HG03139 (cell line): ENCODE measurements around the gene ONECUT3.
"Not testable (repeated sequence)": the region's sequence is repeated elsewhere in the genome, so short reads cannot be mapped to it uniquely, and the experiment has no call there.

ENCODE experiments used
- ATAC-seq: cut with Tn5 transposase; IDR thresholded peaks from one replicate; pipeline ENCODE4 v1.9.1; 2021; ENCODE audit not compliant: unreplicated experiment

ONECUT3 gene

DNA sequence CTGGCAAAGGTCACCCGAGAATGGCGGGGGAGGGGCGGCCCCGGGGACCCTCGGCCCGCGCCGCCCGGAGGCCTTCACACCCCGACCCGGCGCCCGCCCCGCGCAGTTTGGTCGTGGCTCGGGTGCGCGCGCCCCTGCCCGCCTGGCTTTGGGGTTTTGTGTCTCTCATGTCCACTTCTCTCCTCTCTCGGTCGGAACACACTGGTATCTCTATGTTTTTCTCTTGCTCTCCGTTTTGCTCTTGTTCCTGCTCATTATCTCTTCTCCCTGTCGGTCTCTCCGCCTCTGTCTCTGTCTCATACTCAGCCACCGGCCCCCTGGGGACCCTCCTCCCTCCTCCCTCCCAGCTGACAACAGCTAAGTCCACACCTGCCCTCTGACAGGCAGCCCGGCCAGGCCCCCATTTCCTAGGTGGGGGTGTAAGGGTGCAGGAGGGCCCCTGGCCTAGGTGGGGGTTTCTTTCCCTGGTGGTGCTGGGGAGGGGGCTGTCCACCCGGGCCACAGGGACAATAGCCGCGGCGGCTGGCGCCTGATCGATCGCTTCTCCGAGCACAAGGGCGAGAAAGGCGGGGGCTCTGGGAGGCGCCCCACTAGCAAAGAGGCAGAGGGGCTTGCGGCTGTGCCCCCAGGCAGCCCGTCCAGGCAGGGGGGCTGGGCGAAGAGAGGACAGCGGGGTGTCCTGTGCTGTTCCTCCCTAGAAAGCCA, 2.3 kb downstream of the ONECUT3 start:
- ATAC-seq, result no peak

GRCh38 chr19:1756264-1756663, 3.0 kb downstream of the ONECUT3 start:
- ATAC-seq, result no peak

DNA sequence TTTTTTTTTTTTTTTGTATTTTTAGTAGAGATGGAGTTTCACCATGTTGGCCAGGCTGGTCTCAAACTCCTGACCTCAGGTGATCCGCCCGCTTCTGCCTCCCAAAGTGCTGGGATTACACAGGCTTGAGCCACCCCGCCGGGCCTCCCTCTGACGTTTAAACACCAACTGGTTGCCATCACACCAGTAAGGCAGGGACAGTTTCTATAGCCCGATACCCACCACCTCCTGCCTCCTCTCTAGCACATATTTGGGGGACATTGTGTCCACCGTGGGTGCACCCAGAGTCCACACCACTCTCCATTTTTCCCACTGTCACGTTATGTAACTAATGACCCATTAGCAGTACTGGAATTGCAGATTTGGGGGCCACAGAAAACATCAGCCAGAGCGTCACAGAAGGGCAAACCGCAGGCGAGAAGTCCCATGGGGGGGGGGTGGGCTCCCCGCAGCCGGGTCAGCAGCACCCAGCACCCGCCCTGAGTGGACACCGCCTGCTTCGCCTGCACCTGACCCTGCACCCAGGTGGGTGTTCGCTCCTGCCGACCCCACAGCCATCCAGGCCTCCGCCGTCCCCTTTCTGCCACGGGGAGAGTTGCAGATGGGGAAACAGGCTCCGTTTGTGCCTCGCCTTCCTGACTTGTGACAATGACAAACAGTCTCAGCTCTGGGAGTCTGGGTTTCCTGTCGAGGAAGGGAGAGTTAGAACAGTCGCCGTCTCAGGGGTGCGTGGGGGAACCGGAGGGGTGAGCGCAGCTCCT, 3.6 kb downstream of the ONECUT3 start:
- ATAC-seq, result no peak

GRCh38 chr19:1757468-1758230, 4.3 kb downstream of the ONECUT3 start:
- no peak for ATAC-seq

DNA sequence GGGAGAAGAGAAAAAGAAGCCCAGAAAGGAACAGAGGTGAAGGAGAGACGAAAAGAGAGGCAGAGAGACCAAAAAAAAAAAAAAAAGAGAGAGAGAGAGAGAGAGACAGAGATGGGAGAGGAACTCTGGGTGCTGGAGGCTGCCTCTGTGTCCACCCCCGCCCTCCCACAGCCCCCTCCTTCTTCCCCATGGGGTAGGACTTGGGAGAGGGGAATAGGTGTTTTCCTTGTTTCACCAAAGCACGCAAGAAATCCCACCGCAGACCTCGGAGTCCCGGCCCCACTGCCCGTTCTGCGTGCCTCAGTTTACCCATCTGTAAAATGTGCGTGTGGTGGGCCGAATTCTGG, 4.9 kb downstream of the ONECUT3 start:
- no peak for ATAC-seq

GRCh38 chr19:1758959-1759903, 5.9 kb downstream of the ONECUT3 start:
- ATAC-seq, result no peak

DNA sequence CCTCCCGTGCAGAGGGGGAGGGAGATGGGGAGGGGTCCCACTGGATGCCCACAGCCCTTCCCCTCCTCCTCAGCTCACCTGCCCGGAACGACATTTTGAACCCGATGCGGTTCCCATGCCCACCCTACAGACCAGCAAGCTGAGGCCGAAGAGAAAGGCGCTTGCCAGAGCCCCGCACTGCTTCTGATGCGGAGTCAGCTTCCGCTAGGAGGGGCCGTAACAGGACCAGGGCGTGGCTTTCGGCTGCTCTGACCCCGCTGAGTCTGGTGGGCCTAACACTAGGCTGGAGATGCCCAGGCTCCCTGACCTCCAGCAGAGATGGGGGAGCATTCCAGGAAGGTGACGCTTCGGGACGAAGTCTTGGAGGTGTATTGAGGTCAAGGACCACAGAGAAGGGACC, 6.7 kb downstream of the ONECUT3 start:
- ATAC-seq, result no peak

- not testable (repeated sequence) for ATAC-seq
Measured at GRCh38 chr19:1760786-1761527, 7.7 kb downstream of the ONECUT3 start.

DNA sequence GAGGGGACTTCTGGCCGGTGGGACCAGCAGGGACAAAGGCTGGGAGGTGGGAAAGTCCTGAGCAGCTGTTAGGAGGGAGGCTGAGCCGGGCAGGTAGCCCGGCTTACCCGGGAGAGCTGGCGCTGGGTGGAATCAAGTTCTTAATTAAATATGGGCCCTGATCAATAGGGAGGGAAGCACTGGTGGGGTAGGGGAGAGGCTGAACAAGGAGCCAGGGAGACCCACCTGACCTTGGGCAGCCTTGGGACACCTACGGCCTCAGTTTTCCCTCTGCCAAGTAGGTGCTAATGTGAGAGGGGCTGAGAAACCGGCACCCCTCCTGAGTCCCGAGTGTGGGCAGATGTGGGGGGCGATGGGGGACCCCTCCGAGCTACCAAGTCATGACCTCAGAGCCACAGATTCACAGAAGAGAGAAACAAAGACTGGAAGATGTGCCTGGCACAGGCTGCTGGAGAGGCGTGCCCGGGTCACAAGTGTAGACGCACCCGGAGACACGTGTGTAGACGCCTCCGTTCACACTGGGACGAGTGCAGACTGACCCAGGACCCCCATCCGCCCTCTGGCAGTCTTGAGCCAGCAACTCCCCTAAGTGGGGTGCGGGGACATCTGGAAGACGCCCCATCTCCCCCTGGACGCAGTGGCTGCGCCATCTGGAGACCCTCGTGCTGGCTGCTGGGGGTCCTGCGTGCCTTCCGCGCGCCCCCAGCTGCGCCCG, 8.4 kb downstream of the ONECUT3 start:
- ATAC-seq, result no peak

DNA sequence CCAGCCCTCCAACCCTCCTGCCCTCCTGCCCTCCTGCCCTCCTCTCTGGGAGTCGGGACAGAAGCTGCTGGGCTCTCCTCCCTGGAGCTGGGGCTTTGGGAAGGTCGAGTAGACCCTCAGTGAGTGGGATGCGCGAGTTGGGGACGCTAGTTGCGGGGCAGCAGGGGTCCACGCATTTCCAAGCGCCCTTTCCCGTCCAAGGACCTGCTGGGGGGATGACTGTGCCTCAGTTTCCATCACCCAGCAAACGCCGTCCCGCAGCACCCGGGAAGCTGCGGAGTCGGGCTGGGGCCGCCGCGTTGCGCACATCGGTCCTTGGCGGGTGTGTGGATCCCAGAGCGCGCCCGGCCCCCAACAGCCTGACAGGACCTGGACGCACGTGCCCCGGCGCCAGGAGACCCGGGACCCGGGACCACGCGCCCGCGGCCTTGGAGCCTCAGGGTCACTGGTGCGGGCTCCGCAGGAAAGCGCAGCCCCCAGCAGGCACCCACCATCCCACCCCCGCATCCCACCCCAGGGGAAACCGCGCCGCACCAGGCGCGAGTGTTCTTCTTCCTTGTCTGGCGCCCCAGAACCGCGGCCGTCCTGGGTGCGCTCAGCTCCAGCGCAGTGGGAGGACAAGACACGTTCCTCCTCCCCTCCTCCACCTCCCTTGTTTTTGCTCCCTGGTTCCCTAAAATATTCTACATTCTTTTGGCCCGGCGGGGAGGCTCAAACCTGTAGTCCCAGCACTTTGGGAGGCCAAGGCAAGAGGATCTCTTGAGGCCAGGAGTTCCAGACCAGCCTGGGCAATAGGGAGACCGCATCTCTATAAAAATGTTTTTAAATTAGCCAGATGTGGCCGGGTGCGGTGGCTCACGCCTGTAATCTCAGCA, 9.2 kb downstream of the ONECUT3 start:
- no peak for ATAC-seq

GRCh38 chr19:1763648-1764639, 10.6 kb downstream of the ONECUT3 start:
- no peak for ATAC-seq

DNA sequence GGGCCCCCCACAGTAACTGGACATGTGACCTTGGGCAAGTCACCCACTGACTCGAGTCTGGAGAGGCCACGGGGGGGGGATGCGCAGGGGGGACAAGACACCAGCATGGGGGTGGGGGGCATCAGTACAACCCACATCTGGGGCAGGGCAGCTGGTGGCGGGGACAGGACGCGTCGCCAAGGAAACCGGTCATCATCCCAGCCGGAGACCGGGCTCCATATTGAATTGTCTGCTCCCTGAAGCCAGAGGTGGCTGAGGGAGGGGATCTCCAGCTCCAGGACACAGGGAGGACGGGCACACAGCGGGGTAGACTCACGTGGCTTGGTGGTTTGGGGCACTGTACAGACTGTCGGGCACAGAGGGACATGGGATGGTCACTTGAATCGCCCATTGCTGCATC, 11.4 kb downstream of the ONECUT3 start:
- ATAC-seq, result no peak

- ATAC-seq, result no peak
Measured at GRCh38 chr19:1765232-1765903, 12.1 kb downstream of the ONECUT3 start.

DNA sequence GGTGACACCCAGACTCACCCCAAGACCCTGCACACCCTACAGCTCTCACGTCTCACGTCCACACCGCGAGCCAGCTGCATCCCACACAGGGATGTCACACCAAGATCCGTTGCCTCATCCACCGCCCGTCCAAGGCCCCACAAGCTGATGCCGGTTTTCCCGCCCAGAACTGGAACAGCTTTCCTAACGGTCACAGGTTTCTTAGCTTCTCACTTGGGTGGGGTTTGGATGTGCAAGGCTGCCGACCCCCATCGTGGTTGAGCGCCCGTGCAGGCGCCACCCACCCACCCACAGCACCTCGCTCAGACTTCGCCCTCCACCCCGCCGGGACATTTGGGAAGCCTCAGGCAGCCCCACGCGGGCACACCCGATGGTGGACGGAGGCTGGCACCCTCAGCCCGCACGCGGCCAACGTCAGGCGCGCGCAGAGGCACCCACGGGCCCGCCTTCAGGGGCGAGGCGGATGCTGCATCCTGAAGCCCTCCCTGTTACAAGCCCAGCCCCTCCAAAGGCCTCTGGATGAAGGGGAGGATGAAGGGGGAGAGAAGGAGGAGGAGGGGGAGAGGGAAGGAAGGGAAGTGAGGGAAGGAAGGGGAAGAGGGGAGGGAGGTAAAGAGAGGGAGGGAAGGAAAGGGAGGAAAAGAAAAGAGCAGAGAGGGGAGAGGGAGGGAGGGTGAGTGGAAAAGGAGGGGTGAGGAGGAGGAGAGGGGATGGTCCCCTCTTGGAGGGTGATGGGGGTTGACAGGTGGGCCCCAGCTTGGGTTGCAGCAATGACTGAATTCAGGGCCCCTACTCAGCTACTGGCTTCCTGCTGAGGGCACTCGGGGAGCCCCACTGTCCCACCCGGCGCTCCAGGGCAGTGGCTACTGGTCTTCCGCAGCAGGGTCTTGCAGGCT, 12.8 kb downstream of the ONECUT3 start:
- ATAC-seq, result no peak

DNA sequence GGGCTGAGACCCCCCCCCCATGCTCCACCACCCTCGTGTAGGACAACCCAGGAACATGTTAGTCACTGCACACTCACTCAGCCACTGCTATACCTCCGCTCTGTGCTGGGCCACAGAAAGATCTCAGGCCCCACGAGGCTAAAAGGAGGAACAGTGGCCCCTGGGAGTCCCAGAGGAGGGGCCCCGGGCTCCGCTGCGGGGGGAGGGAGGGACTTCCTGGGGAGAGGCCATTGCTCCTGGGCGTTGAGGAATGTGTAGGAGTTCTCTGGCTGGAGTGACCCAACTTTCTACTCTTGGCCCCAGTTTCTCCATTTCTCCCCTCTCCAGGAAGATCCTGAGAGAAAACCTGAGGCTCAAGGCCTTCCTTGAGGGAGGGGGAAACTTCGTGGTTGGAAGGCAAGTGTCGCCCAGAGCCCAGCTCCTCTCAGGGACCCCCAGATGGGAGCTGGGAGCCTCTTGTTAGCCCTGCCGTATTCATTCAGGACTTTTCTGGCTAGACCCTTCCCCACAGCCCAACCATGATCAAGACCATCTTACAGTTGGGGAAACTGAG, 13.6 kb downstream of the ONECUT3 start:
- ATAC-seq, result no peak
